ENCODE data around the gene RBKS.

- no peak for TF ChIP-seq TAF1 (IDR thresholded peaks at IDR 0.05; ENCODE audit: low read depth, low read length)
- TF ChIP-seq POLR2A (IDR thresholded peaks at IDR 0.05; ENCODE audit: control extremely low read depth in 1 of 2, low read depth in 2 of 2, low read length in 2 of 2): no peak
- no peak for TF ChIP-seq HDAC6 (IDR thresholded peaks at IDR 0.05; ENCODE audit: low read depth, low read length)
- no peak for TF ChIP-seq EZH2 (IDR thresholded peaks at IDR 0.05; ENCODE audit: low read depth, low read length, severe bottlenecking)
- no peak for TF ChIP-seq CTCF (IDR thresholded peaks at IDR 0.05; ENCODE audit: control extremely low read depth in 1 of 3, insufficient read depth in 1 of 3, low read depth in 1 of 3, low read length in 3 of 3)
- TF ChIP-seq USF2 (IDR thresholded peaks at IDR 0.05; ENCODE audit: low read length): no peak
- TF ChIP-seq EP300 (IDR thresholded peaks at IDR 0.05; ENCODE audit: borderline replicate concordance in 1 of 2, low read depth in 2 of 2, low read length in 2 of 2): no peak
- no peak for TF ChIP-seq RAD21 (IDR thresholded peaks at IDR 0.05 in 1 of 2, conservative IDR thresholded peaks at IDR 0.05 in 1 of 2; ENCODE audit: low read depth in 2 of 2, low read length in 2 of 2)
- no peak for TF ChIP-seq ZNF274 (IDR thresholded peaks at IDR 0.05; ENCODE audit: borderline replicate concordance, extremely low read depth, low read length)
These were observed 23.9 kb downstream of the RBKS start for GRCh38 chr2:27866237-27866636.

Measured in H1 (cell line).